RWPE2 (cell line): ENCODE measurements around the gene STAMBPL1.

ENCODE experiments used
- ATAC-seq: fragments of 200-7000 bp; cut with Tn5 transposase; 3 replicates; pipeline ENCODE4 v1.9.1; 2021; ENCODE audit warnings: low read depth
- DNase-seq: peaks from one replicate; pipeline ENCODE4 v3.0.0-alpha.2; 2020; ENCODE audit warnings: low spot score
- H3K27ac ChIP-seq: fragments of 450-650 bp; 2 replicates; pipeline ENCODE4 v1.5.1; 2017; ENCODE audit warnings: mild to moderate bottlenecking; ENCODE audit not compliant: poor library complexity, severe bottlenecking
- H3K27me3 ChIP-seq: fragments of 250-450 bp; sonication (Bioruptor Pico); 2 replicates; pipeline ENCODE4 v1.5.1; 2021; ENCODE audit warnings: mild to moderate bottlenecking, moderate library complexity; ENCODE audit not compliant: insufficient read depth, poor library complexity, severe bottlenecking
- H3K36me3 ChIP-seq: fragments of 250-450 bp; sonication (Bioruptor Pico); 2 replicates; pipeline ENCODE4 v1.5.1; 2020; ENCODE audit warnings: low read depth, mild to moderate bottlenecking, moderate library complexity
- H3K4me1 ChIP-seq: fragments of 250-450 bp; sonication (Bioruptor Pico); 2 replicates; pipeline ENCODE4 v1.5.1; 2021; ENCODE audit warnings: mild to moderate bottlenecking, moderate library complexity; ENCODE audit not compliant: insufficient read depth, poor library complexity, severe bottlenecking
- H3K4me3 ChIP-seq: fragments of 250-450 bp; sonication (Bioruptor Pico); 2 replicates; pipeline ENCODE4 v1.5.1; 2021; ENCODE audit warnings: mild to moderate bottlenecking, moderate library complexity; ENCODE audit not compliant: severe bottlenecking
- H3K9me3 ChIP-seq: fragments of 250-450 bp; sonication (Bioruptor Pico); 2 replicates; pipeline ENCODE4 v1.5.1; 2021; ENCODE audit warnings: mild to moderate bottlenecking, moderate library complexity; ENCODE audit not compliant: severe bottlenecking
- TF ChIP-seq, protein P1 (sequence below): fragments of 450-650 bp; IDR thresholded peaks from one replicate; pipeline ENCODE4 v1.5.1; 2017; ENCODE audit warnings: mild to moderate bottlenecking, moderate library complexity; ENCODE audit not compliant: poor library complexity, severe bottlenecking

STAMBPL1 gene

DNA sequence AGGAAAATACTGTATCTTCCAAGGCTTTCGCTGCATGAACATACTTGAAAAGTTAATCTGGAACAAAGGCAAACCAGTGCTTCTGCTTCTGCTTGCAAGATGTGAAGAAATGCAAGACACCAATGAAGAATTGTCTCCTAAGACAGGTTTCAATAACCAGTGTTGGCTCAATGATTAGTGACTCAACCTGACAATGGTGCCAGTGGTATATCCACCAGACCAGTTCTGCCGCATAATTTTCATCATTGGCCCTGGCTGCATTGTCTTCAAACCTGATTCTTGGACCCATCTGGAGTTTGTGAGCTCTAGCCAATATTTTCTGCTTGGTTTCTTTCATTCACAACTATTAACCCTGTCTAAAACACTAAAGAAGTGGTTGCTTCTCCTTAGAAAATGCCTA lies 13.6 kb upstream of the STAMBPL1 start:
- no peaks in the 10 kb centered on the region for H3K27me3 ChIP-seq
- no peak overlapping the region for H3K27ac ChIP-seq
- no peak for ATAC-seq
- no peak overlapping the region for H3K4me3 ChIP-seq
- no peak for DNase-seq
- H3K9me3 ChIP-seq = no peaks in the 10 kb centered on the region
- no peaks in the 10 kb centered on the region for H3K36me3 ChIP-seq
- peaks cover 3% of the 10 kb centered on the region for H3K4me1 ChIP-seq
- TF ChIP-seq, protein P1, sequence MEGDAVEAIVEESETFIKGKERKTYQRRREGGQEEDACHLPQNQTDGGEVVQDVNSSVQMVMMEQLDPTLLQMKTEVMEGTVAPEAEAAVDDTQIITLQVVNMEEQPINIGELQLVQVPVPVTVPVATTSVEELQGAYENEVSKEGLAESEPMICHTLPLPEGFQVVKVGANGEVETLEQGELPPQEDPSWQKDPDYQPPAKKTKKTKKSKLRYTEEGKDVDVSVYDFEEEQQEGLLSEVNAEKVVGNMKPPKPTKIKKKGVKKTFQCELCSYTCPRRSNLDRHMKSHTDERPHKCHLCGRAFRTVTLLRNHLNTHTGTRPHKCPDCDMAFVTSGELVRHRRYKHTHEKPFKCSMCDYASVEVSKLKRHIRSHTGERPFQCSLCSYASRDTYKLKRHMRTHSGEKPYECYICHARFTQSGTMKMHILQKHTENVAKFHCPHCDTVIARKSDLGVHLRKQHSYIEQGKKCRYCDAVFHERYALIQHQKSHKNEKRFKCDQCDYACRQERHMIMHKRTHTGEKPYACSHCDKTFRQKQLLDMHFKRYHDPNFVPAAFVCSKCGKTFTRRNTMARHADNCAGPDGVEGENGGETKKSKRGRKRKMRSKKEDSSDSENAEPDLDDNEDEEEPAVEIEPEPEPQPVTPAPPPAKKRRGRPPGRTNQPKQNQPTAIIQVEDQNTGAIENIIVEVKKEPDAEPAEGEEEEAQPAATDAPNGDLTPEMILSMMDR = no peak

DNA sequence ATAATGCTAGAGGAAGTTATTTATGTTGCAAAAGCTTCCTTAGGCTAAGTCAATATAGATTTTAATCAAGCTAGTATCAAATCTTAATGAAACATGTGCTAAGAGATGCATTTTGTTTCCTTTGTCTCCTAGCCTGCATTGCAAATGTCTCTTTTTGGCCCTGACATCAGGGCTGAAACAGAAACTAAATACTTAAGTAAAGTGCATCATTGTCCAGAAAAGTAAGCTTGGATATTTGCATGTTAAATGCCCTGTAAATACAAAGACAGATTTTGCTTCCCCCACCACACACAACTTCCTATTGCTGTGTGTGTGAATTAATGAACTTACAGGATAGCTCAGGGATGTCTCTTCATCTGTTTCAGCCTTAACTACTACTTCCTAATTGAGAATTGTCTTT lies 10.0 kb upstream of the STAMBPL1 start:
- DNase-seq (no peak), ATAC-seq (no peak)
- no peaks in the 10 kb centered on the region for H3K9me3 ChIP-seq
- no peaks in the 10 kb centered on the region for H3K36me3 ChIP-seq
- peaks cover 3% of the 10 kb centered on the region for H3K4me1 ChIP-seq
- no peaks in the 10 kb centered on the region for H3K27me3 ChIP-seq
- TF ChIP-seq, protein P1 = no peak
- no peak overlapping the region for H3K4me3 ChIP-seq
- H3K27ac ChIP-seq = no peak overlapping the region

DNA sequence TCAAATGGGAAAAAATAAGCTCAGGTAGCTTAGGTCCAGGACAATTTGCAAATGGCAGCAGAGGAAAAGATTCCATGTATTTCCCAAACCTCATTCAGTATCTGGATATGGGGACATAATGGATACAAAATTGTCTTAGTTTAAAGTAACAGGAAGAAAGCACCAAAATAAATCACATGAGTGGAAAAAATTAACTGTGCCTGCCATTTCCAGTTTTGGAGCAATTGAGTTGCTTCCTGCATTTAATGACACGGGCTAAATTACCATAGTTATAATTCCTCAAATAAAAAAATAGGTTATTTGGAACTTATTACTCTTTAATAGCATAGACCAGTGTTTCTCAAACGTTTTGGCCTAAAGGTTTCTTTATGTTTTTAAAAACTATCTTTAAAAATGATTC lies 6.3 kb upstream of the STAMBPL1 start:
- Histone ChIP-seq H3K9me3 (no peaks in the 10 kb centered on the region), H3K36me3 (no peaks in the 10 kb centered on the region), H3K27ac (no peak overlapping the region), H3K4me1 (no peaks in the 10 kb centered on the region), H3K27me3 (no peaks in the 10 kb centered on the region), H3K4me3 (no peak overlapping the region)
- no peak for ATAC-seq
- no peak for DNase-seq
- TF ChIP-seq, protein P1 = no peak

DNA sequence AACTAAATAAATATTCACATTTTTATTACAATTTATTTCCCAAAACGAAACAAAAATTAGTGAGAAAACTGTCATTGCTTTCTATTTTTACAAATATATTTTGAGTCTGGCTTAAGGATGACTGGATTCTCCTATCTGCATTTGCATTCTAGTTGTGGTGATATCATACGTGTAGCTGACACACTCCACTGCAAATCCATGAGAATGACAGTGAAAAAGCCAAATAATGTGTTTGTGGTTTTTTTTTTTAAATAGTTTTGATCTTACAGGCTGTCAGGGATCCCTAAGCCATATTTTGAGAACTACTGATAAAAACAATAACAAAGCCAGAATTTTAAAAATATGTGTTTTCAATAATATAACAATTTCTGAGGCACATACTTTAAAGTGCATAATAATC lies 5.8 kb upstream of the STAMBPL1 start:
- Histone ChIP-seq H3K4me1 (no peaks in the 10 kb centered on the region), H3K4me3 (no peak overlapping the region), H3K36me3 (no peaks in the 10 kb centered on the region), H3K27me3 (no peaks in the 10 kb centered on the region), H3K27ac (no peak overlapping the region), H3K9me3 (no peaks in the 10 kb centered on the region)
- TF ChIP-seq, protein P1 = no peak
- no peak for DNase-seq
- no peak for ATAC-seq

DNA sequence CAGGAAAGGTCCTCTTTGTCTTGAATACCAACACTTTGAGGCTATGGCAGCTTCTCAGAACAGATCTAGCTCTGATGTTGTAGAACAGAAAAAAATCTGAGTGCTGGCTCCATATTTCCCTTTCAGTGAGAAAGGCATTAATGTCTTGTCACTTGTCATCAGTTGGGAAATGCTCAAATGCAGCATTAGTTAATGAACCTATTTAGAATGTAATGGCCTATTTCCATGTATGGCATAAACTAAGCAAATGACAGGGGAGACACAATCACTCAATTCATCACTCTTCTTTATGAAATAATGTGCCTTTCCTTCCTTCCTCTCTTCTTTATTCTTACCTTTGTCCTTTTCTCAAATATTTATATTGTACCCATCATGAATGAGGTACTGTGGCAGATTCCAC lies 5.0 kb upstream of the STAMBPL1 start:
- no peak for ATAC-seq
- H3K36me3 ChIP-seq = no peaks in the 10 kb centered on the region
- H3K4me1 ChIP-seq = peaks cover 3% of the 10 kb centered on the region
- no peaks in the 10 kb centered on the region for H3K27me3 ChIP-seq
- H3K4me3 ChIP-seq = no peak overlapping the region
- TF ChIP-seq, protein P1 = no peak
- H3K9me3 ChIP-seq = no peaks in the 10 kb centered on the region
- DNase-seq = no peak
- no peak overlapping the region for H3K27ac ChIP-seq
